H9 (cell line): Measurements from ENCODE around the gene BRD7. TPM values are rescaled to one million over a fixed set of nuclear protein-coding genes. Genes with fewer than 3 reads are reported as not detected.

ENCODE experiments used
- DNase-seq: peaks from one replicate; pipeline ENCODE4 v3.0.0-alpha.2; 2017
- H2AFZ ChIP-seq: one replicate; pipeline ENCODE4 v1.6.1; 2013; ENCODE audit warnings: mild to moderate bottlenecking, low read length, control low read depth, moderate library complexity
- H2AK5ac ChIP-seq: 2 replicates; pipeline ENCODE4 v1.6.1; 2013; ENCODE audit warnings: low read length, control low read depth, mixed read lengths; ENCODE audit not compliant: insufficient read length
- H2BK120ac ChIP-seq: one replicate; pipeline ENCODE4 v1.6.1; 2013; ENCODE audit warnings: low read depth, mild to moderate bottlenecking, low read length, control low read depth, inconsistent platforms; ENCODE audit not compliant: poor library complexity, severe bottlenecking
- H2BK12ac ChIP-seq: 2 replicates; pipeline ENCODE4 v1.6.1; 2013; ENCODE audit warnings: low read length, control low read depth, mixed read lengths, low read depth; ENCODE audit not compliant: insufficient read length
- H2BK15ac ChIP-seq: 2 replicates; pipeline ENCODE4 v1.6.1; 2013; ENCODE audit warnings: low read depth, low read length, control low read depth
- H2BK20ac ChIP-seq: one replicate; pipeline ENCODE4 v1.6.1; 2013; ENCODE audit warnings: low read depth, mild to moderate bottlenecking, low read length, control low read depth, inconsistent platforms; ENCODE audit not compliant: poor library complexity, severe bottlenecking
- H2BK5ac ChIP-seq: 2 replicates; pipeline ENCODE4 v1.6.1; 2013; ENCODE audit warnings: low read length, control low read depth, mixed read lengths; ENCODE audit not compliant: insufficient read length
- H3K14ac ChIP-seq: 2 replicates; pipeline ENCODE4 v1.6.1; 2013; ENCODE audit warnings: low read length, control low read depth; ENCODE audit not compliant: insufficient read depth
- H3K18ac ChIP-seq: 2 replicates; pipeline ENCODE4 v1.6.1; 2013; ENCODE audit warnings: low read depth, mild to moderate bottlenecking, mixed read lengths, low read length, control low read depth; ENCODE audit not compliant: insufficient read length
- H3K23ac ChIP-seq: 2 replicates; pipeline ENCODE4 v1.6.1; 2013; ENCODE audit warnings: low read length, control low read depth, mixed read lengths, low read depth; ENCODE audit not compliant: insufficient read length
- H3K23me2 ChIP-seq: 2 replicates; pipeline ENCODE4 v1.6.1; 2013; ENCODE audit warnings: low read depth, mild to moderate bottlenecking, mixed read lengths, low read length, control low read depth; ENCODE audit not compliant: insufficient read length, poor library complexity, severe bottlenecking
- H3K27ac ChIP-seq: 2 replicates; pipeline ENCODE4 v1.5.1; 2013; ENCODE audit warnings: low read length, control low read depth, mixed read lengths, low read depth; ENCODE audit not compliant: insufficient read length
- H3K27me3 ChIP-seq: 2 replicates; pipeline ENCODE4 v1.6.1; 2013; ENCODE audit warnings: low read length, control low read depth, inconsistent platforms; ENCODE audit not compliant: insufficient read depth
- H3K4ac ChIP-seq: 2 replicates; pipeline ENCODE4 v1.6.1; 2013; ENCODE audit warnings: low read depth, mild to moderate bottlenecking, control low read depth, inconsistent platforms, low read length, moderate library complexity
- H3K4me1 ChIP-seq: 2 replicates; pipeline ENCODE4 v1.6.1; 2013; ENCODE audit warnings: low read length, control low read depth, inconsistent platforms; ENCODE audit not compliant: insufficient read depth
- H3K4me2 ChIP-seq: 2 replicates; pipeline ENCODE4 v1.6.1; 2013; ENCODE audit warnings: low read length, control low read depth, mixed read lengths; ENCODE audit not compliant: insufficient read length, insufficient read depth
- H3K56ac ChIP-seq: 2 replicates; pipeline ENCODE4 v1.6.1; 2013; ENCODE audit warnings: low read depth, mild to moderate bottlenecking, mixed read lengths, low read length, control low read depth; ENCODE audit not compliant: insufficient read length
- H3K79me1 ChIP-seq: 2 replicates; pipeline ENCODE4 v1.6.1; 2013; ENCODE audit warnings: low read depth, mild to moderate bottlenecking, moderate library complexity, low read length, control low read depth, inconsistent platforms; ENCODE audit not compliant: insufficient read depth, poor library complexity, severe bottlenecking
- H3K79me2 ChIP-seq: 2 replicates; pipeline ENCODE4 v1.6.1; 2013; ENCODE audit warnings: low read length, control low read depth, inconsistent platforms; ENCODE audit not compliant: insufficient read depth
- H3K9ac ChIP-seq: 2 replicates; pipeline ENCODE4 v1.6.1; 2013; ENCODE audit warnings: low read length, control low read depth, mixed read lengths; ENCODE audit not compliant: insufficient read length; ENCODE audit errors: extremely low read depth
- H3K9me3 ChIP-seq: one replicate; pipeline ENCODE4 v1.6.1; 2013; ENCODE audit warnings: low read depth, low read length, inconsistent platforms; ENCODE audit not compliant: control insufficient read depth
- H3T11ph ChIP-seq: one replicate; pipeline ENCODE4 v1.6.1; 2013; ENCODE audit warnings: mild to moderate bottlenecking, low read length, control low read depth, inconsistent platforms
- H4K20me1 ChIP-seq: one replicate; pipeline ENCODE4 v1.6.1; 2013; ENCODE audit not compliant: control insufficient read depth, insufficient read length, insufficient read depth
- H4K5ac ChIP-seq: 2 replicates; pipeline ENCODE4 v1.6.1; 2013; ENCODE audit warnings: low read depth, mild to moderate bottlenecking, mixed read lengths, low read length, control low read depth; ENCODE audit not compliant: insufficient read length
- H4K8ac ChIP-seq: replicated peaks from 2 replicates; pipeline ENCODE4 v1.6.1; 2013; ENCODE audit warnings: low read length, control low read depth, mixed read lengths, low read depth; ENCODE audit not compliant: insufficient read length
- H4K91ac ChIP-seq: 2 replicates; pipeline ENCODE4 v1.6.1; 2013; ENCODE audit warnings: low read depth, mild to moderate bottlenecking, moderate library complexity, mixed read lengths, low read length, control low read depth; ENCODE audit not compliant: insufficient read length
- H3K27ac Mint-ChIP-seq, 3 experiments: 2 replicates in 2 of 3; 3 replicates in 1 of 3; pipeline ENCODE4 v1.8.0; 2020 to 2021; ENCODE audit warnings: mixed read lengths in 3 of 3, mild to moderate bottlenecking in 1 of 3, moderate library complexity in 1 of 3
- H3K27me3 Mint-ChIP-seq: 2 replicates; pipeline ENCODE4 v1.8.0; 2021; ENCODE audit warnings: low read depth, mild to moderate bottlenecking, moderate library complexity, mixed read lengths
- H3K36me3 Mint-ChIP-seq, 3 experiments: 2 replicates in 2 of 3; 3 replicates in 1 of 3; pipeline ENCODE4 v1.8.0; 2020 to 2021; ENCODE audit warnings: low read depth in 3 of 3, mixed read lengths in 3 of 3; ENCODE audit not compliant: insufficient read depth in 1 of 3
- H3K4me1 Mint-ChIP-seq, 2 experiments: 2 replicates each; pipeline ENCODE4 v1.8.0; 2020; ENCODE audit warnings: mixed read lengths in 2 of 2
- H3K4me3 Mint-ChIP-seq, 2 experiments: 2 replicates in 1 of 2; 3 replicates in 1 of 2; pipeline ENCODE4 v1.8.0; 2020 to 2021; ENCODE audit warnings: mild to moderate bottlenecking in 2 of 2, mixed read lengths in 2 of 2, moderate library complexity in 1 of 2
- H3K9me3 Mint-ChIP-seq, 2 experiments: 2 replicates in 1 of 2; 3 replicates in 1 of 2; pipeline ENCODE4 v1.8.0; 2020; ENCODE audit warnings: mild to moderate bottlenecking in 2 of 2, mixed read lengths in 2 of 2, moderate library complexity in 1 of 2
- CTCF ChIP-seq: fragments of 200-600 bp; sonication (generic); conservative IDR thresholded peaks from 3 replicates; pipeline ENCODE4 v1.8.0; 2021; ENCODE audit warnings: antibody characterized with exemption, mild to moderate bottlenecking
- WGBS: extraction: QIAGEN DNeasy Blood & Tissue Kit; methylation state at CpG from one replicate; pipeline ENCODE4 v1.1.7; 2013; ENCODE audit warnings: missing lambda C conversion rate, low lambda C conversion rate, mixed read lengths; ENCODE audit not compliant: insufficient read length; ENCODE audit errors: extremely low coverage; 5-methylcytosine and 5-hydroxymethylcytosine counted together
- total RNA-seq: library from RNA; stranded (reverse); gene quantifications from 2 replicates; pipeline ENCODE4 v1.2.1, GENCODE V29; 2021

The BRD7 gene
- total RNA-seq, 1 experiment from 2014 or later = 112 TPM

- H3K23ac ChIP-seq = no peak overlapping the region
- no peak overlapping the region for H2AK5ac ChIP-seq
- H3K4me2 ChIP-seq = no peak overlapping the region
- H2BK120ac ChIP-seq = no peak overlapping the region
- no peaks in the 10 kb centered on the region for H3K9me3 Mint-ChIP-seq
- H3K9ac ChIP-seq = no peak overlapping the region
- no peak for TF ChIP-seq CTCF
- H3K4me3 Mint-ChIP-seq = no peak overlapping the region
- no peak overlapping the region; the same call in 1 of the 2 replicates for H3K14ac ChIP-seq
- WGBS = no CpG with 5 or more reads among the region's 11 CpGs
- peaks cover 0 to 15% (median 5%) of the 10 kb centered on the region in 3 experiments; a peak in 4 of 7 replicates for H3K36me3 Mint-ChIP-seq
- DNase-seq = no peak
- H3K18ac ChIP-seq = no peak overlapping the region
- H3T11ph ChIP-seq = no peak overlapping the region
- 0 out of 4 replicates have a peak, but pooled peaks cover 0 to 3% of the 10 kb centered on the region in 2 experiments for H3K4me1 Mint-ChIP-seq
- H3K27me3 Mint-ChIP-seq = no peaks in the 10 kb centered on the region
- no peaks in the 10 kb centered on the region for H3K79me1 ChIP-seq
- no peak overlapping the region for H2BK12ac ChIP-seq
- no peak overlapping the region for H3K27ac ChIP-seq
- no peaks in the 10 kb centered on the region for H3K4me1 ChIP-seq
- H4K91ac ChIP-seq = no peak overlapping the region
- no peak overlapping the region for H2AFZ ChIP-seq
- no peaks in the 10 kb centered on the region for H3K9me3 ChIP-seq
- H2BK15ac ChIP-seq = no peak overlapping the region
- H3K27ac Mint-ChIP-seq = peak overlapping the region in 1 of 3 experiments; percentile 64; a peak in 1 of 7 replicates
- H3K23me2 ChIP-seq = no peaks in the 10 kb centered on the region
- H3K79me2 ChIP-seq = no peaks in the 10 kb centered on the region
- H3K56ac ChIP-seq = no peak overlapping the region
- no peaks in the 10 kb centered on the region for H3K27me3 ChIP-seq
- H4K20me1 ChIP-seq = no peaks in the 10 kb centered on the region
- no peak overlapping the region for H2BK20ac ChIP-seq
- no peak overlapping the region for H3K4ac ChIP-seq
- no peak overlapping the region for H4K5ac ChIP-seq
- no peak overlapping the region for H4K8ac ChIP-seq
- H2BK5ac ChIP-seq = no peak overlapping the region
Measured at GRCh38 chr16:50309156-50309526, 59.6 kb downstream of the BRD7 start.
